ENCODE results near the gene THOP1. TPM values are rescaled to one million over a fixed set of nuclear protein-coding genes. Genes with fewer than 3 reads are reported as not detected.

Gene THOP1
- total RNA-seq, 2 donors from 2014 or later, result 31.3 to 55.2 TPM

DNA sequence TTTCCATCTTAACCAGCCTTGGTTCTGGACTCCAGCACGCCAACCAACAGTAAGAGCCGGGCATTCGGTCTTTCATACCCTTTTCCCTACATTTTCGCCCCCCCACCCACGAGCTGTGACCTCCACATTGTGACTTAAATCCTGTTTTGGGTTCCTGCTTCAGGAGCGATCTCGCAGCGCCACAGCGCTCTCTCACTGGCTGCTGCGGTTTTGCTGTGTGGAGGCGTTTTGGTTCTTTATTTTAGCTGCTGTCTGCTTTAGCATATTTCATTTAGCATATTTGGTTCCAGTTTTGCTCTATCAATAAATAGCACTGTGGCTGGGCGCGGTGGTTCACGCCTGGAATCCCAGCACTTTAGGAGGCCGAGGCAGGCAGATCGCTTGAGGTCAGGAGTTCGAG, 25.9 kb upstream of the THOP1 start:
- DNase-seq (ENCODE audit: low spot score) (no peak), ATAC-seq (ENCODE audit: insufficient number of reproducible peaks, low FRiP score, low read depth) (no peak)
- TF ChIP-seq, protein P1, sequence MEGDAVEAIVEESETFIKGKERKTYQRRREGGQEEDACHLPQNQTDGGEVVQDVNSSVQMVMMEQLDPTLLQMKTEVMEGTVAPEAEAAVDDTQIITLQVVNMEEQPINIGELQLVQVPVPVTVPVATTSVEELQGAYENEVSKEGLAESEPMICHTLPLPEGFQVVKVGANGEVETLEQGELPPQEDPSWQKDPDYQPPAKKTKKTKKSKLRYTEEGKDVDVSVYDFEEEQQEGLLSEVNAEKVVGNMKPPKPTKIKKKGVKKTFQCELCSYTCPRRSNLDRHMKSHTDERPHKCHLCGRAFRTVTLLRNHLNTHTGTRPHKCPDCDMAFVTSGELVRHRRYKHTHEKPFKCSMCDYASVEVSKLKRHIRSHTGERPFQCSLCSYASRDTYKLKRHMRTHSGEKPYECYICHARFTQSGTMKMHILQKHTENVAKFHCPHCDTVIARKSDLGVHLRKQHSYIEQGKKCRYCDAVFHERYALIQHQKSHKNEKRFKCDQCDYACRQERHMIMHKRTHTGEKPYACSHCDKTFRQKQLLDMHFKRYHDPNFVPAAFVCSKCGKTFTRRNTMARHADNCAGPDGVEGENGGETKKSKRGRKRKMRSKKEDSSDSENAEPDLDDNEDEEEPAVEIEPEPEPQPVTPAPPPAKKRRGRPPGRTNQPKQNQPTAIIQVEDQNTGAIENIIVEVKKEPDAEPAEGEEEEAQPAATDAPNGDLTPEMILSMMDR (IDR thresholded peaks at IDR 0.05), result no peak
- Histone ChIP-seq H3K36me3 (peaks cover 52% of the 10 kb centered on the region), H3K27ac (no peak overlapping the region), H3K4me3 (no peak overlapping the region), H3K27me3 (replicated peaks; ENCODE audit: insufficient read depth) (no peaks in the 10 kb centered on the region), H3K9me3 (no peaks in the 10 kb centered on the region), H3K4me1 (ENCODE audit: control insufficient read depth in 1 of 2, low read depth in 2 of 2) (no peaks in the 10 kb centered on the region)

DNA sequence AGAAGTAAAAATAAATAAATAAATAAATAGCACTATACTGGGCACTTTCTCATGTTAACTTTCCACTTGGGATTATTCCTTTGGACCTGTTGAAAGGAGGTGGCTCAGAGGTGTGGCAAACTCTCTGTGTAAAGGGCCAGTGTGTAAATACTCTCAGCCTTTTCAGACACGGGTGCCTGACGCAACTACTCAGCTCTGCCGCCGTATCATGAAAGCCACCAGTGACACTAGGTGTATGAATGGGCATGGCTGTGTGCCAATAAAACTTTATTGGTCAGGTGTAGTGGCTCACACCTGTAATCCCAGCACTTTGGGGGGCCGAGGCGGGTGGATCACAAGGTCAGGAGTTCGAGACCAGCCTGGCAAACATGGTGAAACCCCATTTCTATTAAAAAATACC, 25.3 kb upstream of the THOP1 start:
- TF ChIP-seq, protein P1 (IDR thresholded peaks at IDR 0.05), result no peak
- Histone ChIP-seq H3K4me1 (ENCODE audit: control insufficient read depth in 1 of 2, low read depth in 2 of 2) (no peaks in the 10 kb centered on the region), H3K4me3 (no peak overlapping the region), H3K36me3 (peaks cover 57% of the 10 kb centered on the region), H3K27ac (no peak overlapping the region), H3K9me3 (no peaks in the 10 kb centered on the region), H3K27me3 (replicated peaks; ENCODE audit: insufficient read depth) (no peaks in the 10 kb centered on the region)
- ATAC-seq (ENCODE audit: insufficient number of reproducible peaks, low FRiP score, low read depth) (no peak), DNase-seq (ENCODE audit: low spot score) (no peak)

DNA sequence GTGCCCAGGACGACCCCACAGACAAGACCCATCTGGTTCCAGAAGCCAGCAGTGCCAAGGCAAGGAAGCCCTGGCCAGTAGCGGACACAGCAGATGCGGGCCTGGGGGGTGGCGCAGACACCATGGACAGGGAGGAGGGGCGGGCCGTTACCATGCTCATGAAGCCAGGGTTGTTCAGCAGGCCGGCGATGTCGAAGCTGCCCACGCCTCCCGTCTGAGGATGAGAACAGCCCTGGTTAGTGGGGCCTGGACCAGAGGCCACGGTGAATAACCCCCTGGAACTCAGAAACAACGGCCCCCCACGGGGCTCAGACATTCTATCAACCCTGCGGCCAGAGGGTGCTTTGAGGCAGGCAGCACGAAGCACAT, 24.0 kb upstream of the THOP1 start:
- Histone ChIP-seq H3K9me3 (no peaks in the 10 kb centered on the region), H3K4me1 (ENCODE audit: control insufficient read depth in 1 of 2, low read depth in 2 of 2) (no peaks in the 10 kb centered on the region), H3K4me3 (no peak overlapping the region), H3K27me3 (replicated peaks; ENCODE audit: insufficient read depth) (no peaks in the 10 kb centered on the region), H3K27ac (no peak overlapping the region), H3K36me3 (peaks cover 58% of the 10 kb centered on the region)
- DNase-seq (ENCODE audit: low spot score) (no peak), ATAC-seq (ENCODE audit: insufficient number of reproducible peaks, low FRiP score, low read depth) (no peak)
- TF ChIP-seq, protein P1 (IDR thresholded peaks at IDR 0.05), result no peak

DNA sequence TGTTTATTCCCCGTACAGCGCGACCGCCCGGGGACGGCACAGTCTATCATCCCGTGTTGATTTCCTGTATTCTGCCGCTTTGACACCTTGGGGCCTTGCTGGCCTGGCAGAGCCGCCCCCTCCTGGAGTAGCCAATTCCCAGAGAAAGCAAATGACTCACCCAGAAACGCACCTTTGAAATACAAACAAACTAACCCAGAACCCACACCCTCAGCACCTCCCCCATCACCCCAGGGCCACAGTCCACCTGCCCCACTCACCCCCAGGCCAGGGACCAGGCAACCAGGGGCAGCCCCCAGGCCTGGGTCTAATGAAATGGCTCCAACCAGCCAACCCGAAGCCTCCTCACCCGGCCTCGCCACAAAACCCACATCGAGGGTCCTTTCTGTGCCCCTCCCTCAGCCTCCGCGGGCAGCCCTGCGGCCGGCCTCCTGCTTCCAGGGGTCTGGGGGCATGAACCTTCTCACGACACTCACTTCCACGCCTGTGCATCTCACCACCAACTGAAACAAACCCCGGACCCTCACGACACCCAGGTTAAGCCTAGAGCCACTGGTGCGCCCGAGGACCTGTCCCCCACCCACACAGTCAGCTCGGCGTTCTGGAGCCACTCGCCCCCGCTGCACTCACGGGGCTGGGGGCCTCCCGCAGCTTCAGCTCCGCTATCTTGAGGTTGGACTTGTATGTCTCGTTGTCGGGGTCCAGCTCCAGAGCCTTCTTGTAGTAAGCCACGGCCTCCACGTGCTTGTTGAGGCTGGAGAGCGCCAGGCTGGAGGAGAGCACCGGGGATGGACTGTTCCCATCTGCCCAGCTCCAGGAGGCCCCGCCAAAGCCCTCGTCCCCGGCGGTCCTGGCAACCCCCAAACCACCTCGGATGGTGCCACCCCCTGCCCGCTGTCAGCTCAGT, 23.2 kb upstream of the THOP1 start:
- DNase-seq (ENCODE audit: low spot score) (no peak), ATAC-seq (ENCODE audit: insufficient number of reproducible peaks, low FRiP score, low read depth) (no peak)
- Histone ChIP-seq H3K4me3 (no peak overlapping the region), H3K9me3 (no peaks in the 10 kb centered on the region), H3K27me3 (replicated peaks; ENCODE audit: insufficient read depth) (no peaks in the 10 kb centered on the region), H3K27ac (no peak overlapping the region), H3K36me3 (peaks cover 60% of the 10 kb centered on the region), H3K4me1 (ENCODE audit: control insufficient read depth in 1 of 2, low read depth in 2 of 2) (no peaks in the 10 kb centered on the region)
- TF ChIP-seq, protein P1 (IDR thresholded peaks at IDR 0.05), result no peak

DNA sequence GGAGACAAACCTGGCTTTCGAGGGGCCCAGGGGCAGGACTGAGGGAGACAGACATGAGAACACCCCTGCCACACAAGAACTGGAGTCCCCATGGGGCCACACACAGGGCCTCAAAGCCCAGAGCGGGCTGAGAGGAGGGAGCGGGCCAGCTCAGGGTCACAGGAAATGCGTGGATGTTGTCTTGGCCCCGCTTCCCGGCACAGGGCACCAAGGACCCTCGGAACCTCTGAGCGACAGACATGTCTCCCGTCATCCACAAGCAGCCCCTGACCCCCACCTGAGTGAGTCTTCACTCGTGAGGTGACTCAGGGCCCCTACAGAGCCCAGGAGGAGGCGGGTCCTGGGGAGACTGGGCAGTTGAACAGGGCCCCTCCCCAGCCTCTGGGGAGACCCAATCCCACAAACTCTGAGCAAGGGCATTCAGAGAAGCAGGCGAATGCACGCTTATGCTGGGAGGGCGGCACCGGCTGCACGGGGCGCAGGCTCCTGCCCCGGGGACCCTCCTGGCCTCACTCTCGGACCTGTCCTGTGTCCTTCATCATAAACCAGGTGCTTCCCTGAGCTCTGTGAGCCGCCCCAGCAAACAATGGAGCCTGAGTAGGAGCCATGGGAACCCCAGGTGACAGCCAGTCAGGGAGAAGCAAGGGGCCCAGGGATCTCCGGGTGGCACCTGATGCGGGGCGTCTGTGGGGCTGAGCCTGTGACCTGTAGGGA, 22.4 kb upstream of the THOP1 start:
- Histone ChIP-seq H3K36me3 (peaks cover 63% of the 10 kb centered on the region), H3K4me3 (no peak overlapping the region), H3K27me3 (replicated peaks; ENCODE audit: insufficient read depth) (no peaks in the 10 kb centered on the region), H3K9me3 (no peaks in the 10 kb centered on the region), H3K4me1 (ENCODE audit: control insufficient read depth in 1 of 2, low read depth in 2 of 2) (no peaks in the 10 kb centered on the region), H3K27ac (no peak overlapping the region)
- ATAC-seq (ENCODE audit: insufficient number of reproducible peaks, low FRiP score, low read depth) (no peak), DNase-seq (ENCODE audit: low spot score) (no peak)
- TF ChIP-seq, protein P1 (IDR thresholded peaks at IDR 0.05), result no peak
